ENCODE results near the gene INF2. TPM values are rescaled to one million over a fixed set of nuclear protein-coding genes. Genes with fewer than 3 reads are reported as not detected.
A peak's percentile ranks its signal among the peaks of the same experiment; 100 is the strongest.

The INF2 gene
- total RNA-seq, 2 donors from 2014 or later: 21.9 to 43.5 TPM

DNA sequence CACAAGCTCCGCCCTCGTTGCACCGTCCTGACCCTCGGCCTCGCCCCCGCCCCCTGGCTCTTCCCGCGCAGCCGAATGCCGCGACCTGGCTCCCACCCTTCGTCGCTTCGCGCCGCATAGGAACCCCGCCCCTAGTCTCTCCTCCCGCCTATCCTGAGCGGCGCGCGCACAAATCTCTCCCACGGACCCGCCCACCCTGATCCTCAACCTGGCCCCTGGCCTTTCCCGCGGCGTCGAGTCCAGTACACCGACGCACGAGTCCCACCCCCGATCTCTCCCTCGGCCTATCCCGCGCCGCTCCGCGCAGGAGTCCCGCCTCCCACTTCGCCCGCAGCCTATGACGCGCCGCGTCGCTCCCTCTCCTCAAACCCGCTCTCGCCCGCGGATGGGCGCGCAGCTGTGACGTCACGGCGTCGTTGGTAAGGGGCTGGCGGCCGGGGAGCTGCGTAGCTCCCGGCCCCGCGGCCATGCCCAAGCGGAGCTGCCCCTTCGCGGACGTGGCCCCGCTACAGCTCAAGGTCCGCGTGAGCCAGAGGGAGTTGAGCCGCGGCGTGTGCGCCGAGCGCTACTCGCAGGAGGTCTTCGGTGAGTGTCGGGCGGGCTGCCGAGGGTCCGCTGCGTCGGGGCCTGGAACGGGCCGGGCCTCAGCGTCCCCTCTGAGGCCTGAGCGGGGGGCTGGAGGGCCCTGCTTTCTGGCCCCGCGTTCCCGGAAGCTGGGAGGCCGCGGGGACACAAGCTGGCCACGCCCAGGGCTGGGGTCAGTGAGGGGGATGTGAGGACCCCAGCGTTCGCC lies 63.5 kb downstream of the INF2 start, which contains the start of gene SIVA1:
Gene SIVA1, plus strand, starts transcription at position 413 of the 793 bp plus-strand sequence. Its CDS starts 55 bp downstream, at position 468.
- TF ChIP-seq, protein P1, sequence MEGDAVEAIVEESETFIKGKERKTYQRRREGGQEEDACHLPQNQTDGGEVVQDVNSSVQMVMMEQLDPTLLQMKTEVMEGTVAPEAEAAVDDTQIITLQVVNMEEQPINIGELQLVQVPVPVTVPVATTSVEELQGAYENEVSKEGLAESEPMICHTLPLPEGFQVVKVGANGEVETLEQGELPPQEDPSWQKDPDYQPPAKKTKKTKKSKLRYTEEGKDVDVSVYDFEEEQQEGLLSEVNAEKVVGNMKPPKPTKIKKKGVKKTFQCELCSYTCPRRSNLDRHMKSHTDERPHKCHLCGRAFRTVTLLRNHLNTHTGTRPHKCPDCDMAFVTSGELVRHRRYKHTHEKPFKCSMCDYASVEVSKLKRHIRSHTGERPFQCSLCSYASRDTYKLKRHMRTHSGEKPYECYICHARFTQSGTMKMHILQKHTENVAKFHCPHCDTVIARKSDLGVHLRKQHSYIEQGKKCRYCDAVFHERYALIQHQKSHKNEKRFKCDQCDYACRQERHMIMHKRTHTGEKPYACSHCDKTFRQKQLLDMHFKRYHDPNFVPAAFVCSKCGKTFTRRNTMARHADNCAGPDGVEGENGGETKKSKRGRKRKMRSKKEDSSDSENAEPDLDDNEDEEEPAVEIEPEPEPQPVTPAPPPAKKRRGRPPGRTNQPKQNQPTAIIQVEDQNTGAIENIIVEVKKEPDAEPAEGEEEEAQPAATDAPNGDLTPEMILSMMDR (IDR thresholded peaks at IDR 0.05): no peak
- no peaks in the 10 kb centered on the region for H3K9me3 ChIP-seq

DNA sequence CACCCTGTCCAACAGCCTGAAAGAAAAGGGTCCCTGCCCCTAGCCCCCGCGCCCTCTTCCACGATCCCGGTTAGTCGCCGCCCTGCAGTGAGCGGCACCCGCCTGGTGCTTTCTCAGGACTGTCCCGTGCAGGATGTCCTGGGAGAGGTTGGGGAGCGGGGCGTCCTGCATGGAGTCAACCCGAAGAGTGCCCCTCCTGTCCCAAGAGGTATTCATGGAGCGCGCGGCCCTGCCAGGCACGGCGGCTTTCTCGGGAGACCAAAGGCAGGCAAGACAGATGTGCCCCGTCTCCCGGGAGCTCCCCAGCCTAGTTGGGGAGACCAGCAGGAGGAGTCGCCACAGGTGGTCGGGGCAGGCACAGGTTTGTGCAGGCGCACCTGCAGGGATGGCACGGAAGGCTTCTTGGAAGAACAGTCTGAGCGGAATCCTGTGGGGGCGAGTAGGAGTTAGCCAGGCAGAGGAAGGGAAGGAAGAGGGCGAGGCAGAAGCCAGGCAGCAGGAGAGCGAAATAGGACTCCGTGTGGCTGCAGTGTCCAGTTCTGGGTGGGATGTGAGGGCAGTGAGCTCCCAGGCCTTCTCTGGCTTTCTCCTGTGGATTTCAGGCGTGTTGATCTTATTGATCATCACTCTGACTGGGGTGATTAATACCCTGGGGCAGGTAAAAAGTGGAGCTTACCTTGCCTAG lies 64.3 kb downstream of the INF2 start:
- H3K27ac ChIP-seq: peak overlapping the region; percentile 87
- no peaks in the 10 kb centered on the region for H3K27me3 ChIP-seq
- peak overlapping the region; percentile 95 to 100 for H3K4me3 ChIP-seq
- H3K9me3 ChIP-seq: no peaks in the 10 kb centered on the region
- peaks cover 26% of the 10 kb centered on the region for H3K36me3 ChIP-seq
- no peak for DNase-seq (ENCODE audit: low spot score)
- TF ChIP-seq, protein P1 (IDR thresholded peaks at IDR 0.05): no peak
- H3K4me1 ChIP-seq: peaks cover 0 to 27% of the 10 kb centered on the region in 2 donors

More for the DNA sequence above, 63.5 kb downstream of the INF2 start, which contains the start of gene SIVA1:
- Histone ChIP-seq H3K4me3 (peak within 1 kb of the TSS; percentile 95 to 100), H3K27ac (peak within 1 kb of the TSS; percentile 87), H3K4me1 (peaks cover 0 to 27% of the 10 kb centered on the region in 2 donors), H3K27me3 (no peaks in the 10 kb centered on the region), H3K36me3 (peaks cover 21% of the 10 kb centered on the region)
- peak; percentile 100 for DNase-seq (ENCODE audit: low spot score)

DNA sequence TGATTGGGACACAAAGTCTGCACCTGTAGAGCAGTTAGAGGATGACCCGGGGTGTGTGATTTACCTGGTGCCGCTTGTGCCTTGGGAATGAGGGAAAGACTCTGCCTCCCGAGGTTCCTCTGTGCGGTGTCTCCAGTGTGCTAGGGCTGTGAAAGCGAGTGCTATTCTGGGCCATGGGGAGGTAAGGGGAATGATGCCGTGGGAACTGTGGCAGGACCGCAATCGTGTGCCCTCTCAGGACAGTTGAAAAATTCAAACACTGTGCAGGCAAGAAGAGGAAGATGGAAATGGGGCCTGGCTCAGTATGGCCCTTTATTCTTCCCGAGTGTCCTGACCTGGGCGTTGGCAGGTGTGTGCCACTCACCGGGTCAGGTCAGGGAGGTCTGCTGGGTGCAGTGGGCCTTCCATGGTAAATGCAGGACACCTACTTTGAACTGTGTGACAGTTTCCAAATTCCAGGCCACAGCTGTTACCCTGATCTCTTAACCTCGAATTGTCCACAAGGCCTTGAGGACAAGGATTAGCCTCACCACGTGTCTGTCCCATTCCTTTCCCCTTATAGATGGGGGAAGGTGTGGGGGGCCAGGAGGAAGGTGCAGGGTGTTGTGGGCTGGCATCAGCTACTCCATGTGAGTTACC lies 64.9 kb downstream of the INF2 start:
- H3K4me1 ChIP-seq: peaks cover 0 to 27% of the 10 kb centered on the region in 2 donors
- H3K27ac ChIP-seq: peak overlapping the region in 1 of 2 donors; percentile 87
- no peaks in the 10 kb centered on the region for H3K27me3 ChIP-seq
- H3K36me3 ChIP-seq: peaks cover 32% of the 10 kb centered on the region
- no peak for DNase-seq (ENCODE audit: low spot score)
- TF ChIP-seq, protein P1 (IDR thresholded peaks at IDR 0.05): no peak
- H3K4me3 ChIP-seq: peak overlapping the region; percentile 95 to 100
- H3K9me3 ChIP-seq: no peaks in the 10 kb centered on the region

DNA sequence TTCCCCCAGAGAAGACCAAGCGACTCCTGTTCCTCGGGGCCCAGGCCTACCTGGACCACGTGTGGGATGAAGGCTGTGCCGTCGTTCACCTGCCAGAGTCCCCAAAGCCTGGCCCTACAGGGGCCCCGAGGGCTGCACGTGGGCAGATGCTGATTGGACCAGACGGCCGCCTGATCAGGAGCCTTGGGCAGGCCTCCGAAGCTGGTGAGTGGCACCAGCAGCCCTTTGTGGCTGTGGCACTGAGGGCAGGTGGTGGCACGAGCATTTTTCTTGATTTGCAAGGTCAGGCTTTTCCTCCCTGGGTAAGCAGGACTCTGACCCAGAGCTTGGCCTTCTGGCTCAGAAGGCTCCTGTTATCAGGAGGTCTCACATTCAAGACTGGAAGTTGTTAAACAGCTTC lies 66.2 kb downstream of the INF2 start:
- no peak overlapping the region for H3K4me3 ChIP-seq
- no peaks in the 10 kb centered on the region for H3K9me3 ChIP-seq
- no peaks in the 10 kb centered on the region for H3K27me3 ChIP-seq
- TF ChIP-seq, protein P1 (IDR thresholded peaks at IDR 0.05): no peak
- H3K27ac ChIP-seq: no peak overlapping the region
- no peak for DNase-seq (ENCODE audit: low spot score)
- peaks cover 0 to 27% of the 10 kb centered on the region in 2 donors for H3K4me1 ChIP-seq
- peaks cover 40% of the 10 kb centered on the region for H3K36me3 ChIP-seq

DNA sequence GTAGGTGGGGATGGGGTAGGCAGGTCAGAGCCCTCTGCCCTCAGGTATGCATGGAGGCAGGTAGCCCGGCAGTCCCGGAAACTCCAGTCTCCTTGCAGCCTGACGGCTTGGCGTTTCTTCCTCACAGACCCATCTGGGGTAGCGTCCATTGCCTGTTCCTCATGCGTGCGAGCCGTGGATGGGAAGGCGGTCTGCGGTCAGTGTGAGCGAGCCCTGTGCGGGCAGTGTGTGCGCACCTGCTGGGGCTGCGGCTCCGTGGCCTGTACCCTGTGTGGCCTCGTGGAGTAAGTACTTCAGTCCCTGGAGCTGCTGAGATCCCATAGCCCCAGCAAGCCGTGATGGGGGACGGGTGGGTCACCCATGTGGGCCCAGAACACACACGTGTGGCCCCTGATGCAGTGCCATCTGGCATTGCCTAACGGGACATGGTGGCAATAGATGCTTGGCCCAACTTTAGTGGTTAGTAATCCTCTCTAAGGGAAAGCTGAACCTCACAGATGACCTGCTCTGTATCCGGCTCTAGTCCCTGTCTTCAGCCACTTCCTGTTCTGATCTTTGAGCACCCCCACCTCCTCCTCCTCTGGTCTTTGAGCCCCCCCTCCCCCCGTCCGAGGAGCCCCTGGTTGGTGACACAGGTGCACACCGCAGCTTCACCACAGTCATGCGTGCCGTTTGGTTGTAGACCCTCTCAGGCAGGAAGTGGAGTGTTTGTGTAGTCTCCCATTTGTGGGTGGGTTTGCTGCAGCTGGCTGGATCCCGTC lies 67.2 kb downstream of the INF2 start:
- H3K36me3 ChIP-seq: peaks cover 40% of the 10 kb centered on the region
- H3K27me3 ChIP-seq: no peaks in the 10 kb centered on the region
- H3K4me1 ChIP-seq: peaks cover 0 to 27% of the 10 kb centered on the region in 2 donors
- H3K9me3 ChIP-seq: no peaks in the 10 kb centered on the region
- no peak overlapping the region for H3K4me3 ChIP-seq
- no peak overlapping the region for H3K27ac ChIP-seq
- DNase-seq (ENCODE audit: low spot score): no peak
- TF ChIP-seq, protein P1 (IDR thresholded peaks at IDR 0.05): no peak
